OCI-LY3 (cell line): ENCODE data around the gene C2orf80.
"Not testable (repeated sequence)": the region's sequence is repeated elsewhere in the genome, so short reads cannot be mapped to it uniquely, and the experiment has no call there.

Source experiments
- H2AFZ ChIP-seq: fragments of 200-600, 300-600 bp; shearing (Covaris generic); 2 replicates; pipeline ENCODE4 v1.6.0; 2014; ENCODE audit warnings: antibody characterized with exemption, low read depth, low read length
- H3K27ac ChIP-seq: fragments of 200-600, 300-600 bp; sonication (generic); 2 replicates; pipeline ENCODE4 v1.5.1; 2014; ENCODE audit warnings: mild to moderate bottlenecking, low read length, moderate library complexity, mixed read lengths
- H3K27me3 ChIP-seq: fragments of 200-600, 300-600 bp; sonication (generic); 2 replicates; pipeline ENCODE4 v1.6.1; 2014; ENCODE audit warnings: low read depth, low read length, mixed read lengths
- H3K36me3 ChIP-seq: fragments of 200-600, 300-600 bp; sonication (generic); replicated peaks from 2 replicates; pipeline ENCODE3; 2014; ENCODE audit warnings: low read depth, low read length, mixed read lengths
- H3K4me1 ChIP-seq: fragments of 300-600, 200-600 bp; sonication (generic); 2 replicates; pipeline ENCODE4 v1.6.1; 2014; ENCODE audit warnings: low read length, mixed read lengths
- H3K4me2 ChIP-seq: fragments of 200-600, 300-600 bp; sonication (generic); 2 replicates; pipeline ENCODE4 v1.6.1; 2014; ENCODE audit warnings: low read length, mixed read lengths
- H3K4me3 ChIP-seq: fragments of 300-600, 200-600 bp; sonication (generic); 2 replicates; pipeline ENCODE4 v1.5.1; 2014; ENCODE audit warnings: antibody characterized with exemption, mild to moderate bottlenecking, low read length, moderate library complexity
- H3K79me2 ChIP-seq: fragments of 300-600, 200-600 bp; shearing (Covaris generic); 2 replicates; pipeline ENCODE4 v1.6.1; 2014; ENCODE audit warnings: mild to moderate bottlenecking, low read length, mixed read lengths
- H3K9ac ChIP-seq: fragments of 300-600, 200-600 bp; shearing (Covaris generic); 2 replicates; pipeline ENCODE4 v1.6.0; 2014; ENCODE audit warnings: mild to moderate bottlenecking, low read length, moderate library complexity
- H3K9me3 ChIP-seq: fragments of 200-600, 300-600 bp; shearing (Covaris generic); 2 replicates; pipeline ENCODE4 v1.6.1; 2014; ENCODE audit warnings: low read length, mixed read lengths; ENCODE audit not compliant: insufficient read depth
- H4K20me1 ChIP-seq: fragments of 200-600, 300-600 bp; sonication (generic); 2 replicates; pipeline ENCODE4 v1.6.1; 2016; ENCODE audit warnings: low read length, mixed read lengths; ENCODE audit not compliant: insufficient read depth
- EZH2phosphoT487 ChIP-seq: fragments of 200-600 bp; shearing (Covaris generic); IDR thresholded peaks from 2 replicates; pipeline ENCODE4 v1.6.1; 2018; ENCODE audit warnings: antibody characterized with exemption, mixed run types, low read depth
- TF ChIP-seq, protein P1 (sequence below): fragments of 200-600, 300-600 bp; sonication (generic); IDR thresholded peaks from 2 replicates; pipeline ENCODE4 v1.5.1; 2014; ENCODE audit warnings: antibody characterized with exemption, low read length, low read depth

The C2orf80 gene

DNA sequence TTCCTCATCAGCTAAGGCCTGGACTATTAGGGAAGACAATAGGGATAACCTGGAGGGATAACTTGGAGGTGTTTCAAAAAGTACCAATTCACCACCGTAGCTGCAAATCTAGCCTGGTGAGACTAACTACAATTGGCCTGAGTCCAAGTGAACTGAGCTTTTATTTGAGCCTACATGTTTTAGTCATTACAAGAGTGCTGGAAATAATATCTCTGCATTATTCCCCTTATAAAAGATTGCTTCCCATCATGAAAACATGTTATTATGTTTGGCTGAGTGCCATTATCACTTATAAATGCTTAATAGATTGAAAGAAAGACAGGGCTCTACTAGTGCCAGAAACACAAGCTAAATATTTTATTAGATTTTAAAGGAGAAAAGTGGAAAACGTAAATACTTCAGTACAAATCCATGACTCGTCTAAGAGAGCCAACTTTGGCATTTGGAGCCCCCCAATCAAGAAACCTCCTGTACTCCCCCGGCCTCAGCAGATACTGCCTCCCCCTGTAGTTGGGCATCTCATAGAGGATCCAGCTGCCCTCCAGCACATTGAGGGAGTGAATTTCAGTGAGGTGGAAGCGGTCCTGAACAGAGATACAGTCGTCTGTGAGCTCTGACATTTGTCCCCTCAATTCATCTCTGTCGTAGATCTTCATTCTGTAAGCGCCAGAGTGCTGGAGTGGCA is 47.4 kb downstream of the C2orf80 start:
- Histone ChIP-seq H2AFZ (no peak overlapping the region), H3K9ac (no peak overlapping the region), H3K36me3 (no peaks in the 10 kb centered on the region), H3K4me1 (no peaks in the 10 kb centered on the region), H3K4me3 (no peak overlapping the region), H3K27ac (no peak overlapping the region), H3K79me2 (no peaks in the 10 kb centered on the region), H4K20me1 (no peaks in the 10 kb centered on the region), H3K9me3 (no peaks in the 10 kb centered on the region), H3K27me3 (no peaks in the 10 kb centered on the region), H3K4me2 (no peak overlapping the region)
- TF ChIP-seq EZH2phosphoT487, result no peak
- TF ChIP-seq, protein P1, sequence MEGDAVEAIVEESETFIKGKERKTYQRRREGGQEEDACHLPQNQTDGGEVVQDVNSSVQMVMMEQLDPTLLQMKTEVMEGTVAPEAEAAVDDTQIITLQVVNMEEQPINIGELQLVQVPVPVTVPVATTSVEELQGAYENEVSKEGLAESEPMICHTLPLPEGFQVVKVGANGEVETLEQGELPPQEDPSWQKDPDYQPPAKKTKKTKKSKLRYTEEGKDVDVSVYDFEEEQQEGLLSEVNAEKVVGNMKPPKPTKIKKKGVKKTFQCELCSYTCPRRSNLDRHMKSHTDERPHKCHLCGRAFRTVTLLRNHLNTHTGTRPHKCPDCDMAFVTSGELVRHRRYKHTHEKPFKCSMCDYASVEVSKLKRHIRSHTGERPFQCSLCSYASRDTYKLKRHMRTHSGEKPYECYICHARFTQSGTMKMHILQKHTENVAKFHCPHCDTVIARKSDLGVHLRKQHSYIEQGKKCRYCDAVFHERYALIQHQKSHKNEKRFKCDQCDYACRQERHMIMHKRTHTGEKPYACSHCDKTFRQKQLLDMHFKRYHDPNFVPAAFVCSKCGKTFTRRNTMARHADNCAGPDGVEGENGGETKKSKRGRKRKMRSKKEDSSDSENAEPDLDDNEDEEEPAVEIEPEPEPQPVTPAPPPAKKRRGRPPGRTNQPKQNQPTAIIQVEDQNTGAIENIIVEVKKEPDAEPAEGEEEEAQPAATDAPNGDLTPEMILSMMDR, result no peak

DNA sequence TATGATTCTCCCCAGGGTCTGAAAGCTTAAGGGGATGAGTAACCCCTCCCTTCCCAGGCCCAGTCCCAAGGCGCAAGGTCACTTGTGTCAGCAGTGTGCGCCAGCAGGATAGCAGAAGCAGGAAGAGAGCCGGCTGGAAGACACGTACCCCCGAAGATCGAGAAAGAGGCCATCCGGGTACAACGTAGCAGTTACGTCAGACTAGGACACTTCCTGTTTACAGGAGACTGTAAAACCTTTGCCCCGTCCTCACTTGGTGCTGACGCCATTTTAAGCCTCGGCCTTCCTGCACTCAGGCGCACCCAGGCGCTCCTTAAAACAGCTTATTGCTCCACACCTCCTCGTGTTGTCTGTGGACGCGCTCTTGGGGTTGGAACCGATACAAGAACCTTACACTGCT is 50.4 kb downstream of the C2orf80 start:
- H3K4me2 ChIP-seq, result no peak overlapping the region
- H3K27ac ChIP-seq, result no peak overlapping the region
- no peaks in the 10 kb centered on the region for H3K36me3 ChIP-seq

DNA sequence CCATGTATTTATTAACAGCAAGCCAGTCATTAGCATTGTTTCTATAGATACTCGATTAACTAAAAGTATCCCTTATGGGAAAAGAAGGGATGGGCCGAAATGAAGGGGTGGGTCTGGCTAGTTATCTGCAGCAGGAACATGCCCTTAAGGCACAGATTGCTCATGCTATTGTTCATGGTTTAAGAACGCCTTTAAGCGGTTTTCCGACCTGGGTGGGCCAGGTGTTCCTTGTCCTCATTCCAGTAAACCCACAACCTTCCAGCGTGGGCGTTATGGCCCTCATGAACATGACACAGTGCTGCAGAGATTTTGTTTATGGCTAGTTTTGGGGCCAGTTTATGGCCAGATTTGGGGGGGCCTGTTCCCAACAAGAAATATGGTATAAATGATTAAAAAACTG is 51.5 kb downstream of the C2orf80 start:
- H3K4me2 ChIP-seq, H3K9ac ChIP-seq, H3K4me3 ChIP-seq, H2AFZ ChIP-seq, H4K20me1 ChIP-seq, H3K36me3 ChIP-seq, H3K27me3 ChIP-seq, H3K79me2 ChIP-seq, H3K9me3 ChIP-seq, H3K4me1 ChIP-seq, H3K27ac ChIP-seq: not testable (repeated sequence)

More for the DNA sequence above, 50.4 kb downstream of the C2orf80 start:
- no peaks in the 10 kb centered on the region for H4K20me1 ChIP-seq
- H3K9me3 ChIP-seq, result no peaks in the 10 kb centered on the region
- H3K4me3 ChIP-seq, result no peak overlapping the region
- H3K9ac ChIP-seq, result no peak overlapping the region
- H3K4me1 ChIP-seq, result no peaks in the 10 kb centered on the region
- no peaks in the 10 kb centered on the region for H3K79me2 ChIP-seq
- no peaks in the 10 kb centered on the region for H3K27me3 ChIP-seq
- no peak overlapping the region for H2AFZ ChIP-seq
- no peak for TF ChIP-seq EZH2phosphoT487
- TF ChIP-seq, protein P1, result no peak

DNA sequence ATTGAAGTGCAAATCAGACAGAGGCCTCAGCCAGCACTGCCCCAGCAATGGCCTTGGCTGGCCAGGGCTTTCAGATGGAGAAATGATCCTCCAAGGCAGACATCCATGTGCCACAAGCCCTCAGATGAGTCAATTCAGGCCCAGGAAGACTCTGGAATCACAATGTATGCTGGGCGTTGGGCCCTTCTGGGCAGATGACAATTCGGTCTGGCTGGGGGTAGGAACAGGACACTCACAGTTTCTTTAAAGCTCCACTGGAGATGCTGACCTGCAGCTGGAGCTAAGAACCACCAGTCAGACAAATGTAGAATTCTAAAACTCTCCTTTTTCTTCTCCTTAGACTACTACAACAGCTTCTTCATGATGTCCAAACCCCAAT is 53.1 kb downstream of the C2orf80 start:
- TF ChIP-seq EZH2phosphoT487, result no peak
- TF ChIP-seq, protein P1, result no peak
- no peak overlapping the region for H2AFZ ChIP-seq

More for the DNA sequence above, 53.1 kb downstream of the C2orf80 start:
- H3K27me3 ChIP-seq, result no peaks in the 10 kb centered on the region
- H3K9me3 ChIP-seq, result no peaks in the 10 kb centered on the region
- H3K79me2 ChIP-seq, result no peaks in the 10 kb centered on the region
- H3K27ac ChIP-seq, result no peak overlapping the region
- H3K4me2 ChIP-seq, result no peak overlapping the region
- no peak overlapping the region for H3K9ac ChIP-seq
- H3K4me1 ChIP-seq, result no peaks in the 10 kb centered on the region
- H3K4me3 ChIP-seq, result no peak overlapping the region
- no peaks in the 10 kb centered on the region for H4K20me1 ChIP-seq
- H3K36me3 ChIP-seq, result no peaks in the 10 kb centered on the region
